ENCODE measurements around the gene CDH23.

DNA sequence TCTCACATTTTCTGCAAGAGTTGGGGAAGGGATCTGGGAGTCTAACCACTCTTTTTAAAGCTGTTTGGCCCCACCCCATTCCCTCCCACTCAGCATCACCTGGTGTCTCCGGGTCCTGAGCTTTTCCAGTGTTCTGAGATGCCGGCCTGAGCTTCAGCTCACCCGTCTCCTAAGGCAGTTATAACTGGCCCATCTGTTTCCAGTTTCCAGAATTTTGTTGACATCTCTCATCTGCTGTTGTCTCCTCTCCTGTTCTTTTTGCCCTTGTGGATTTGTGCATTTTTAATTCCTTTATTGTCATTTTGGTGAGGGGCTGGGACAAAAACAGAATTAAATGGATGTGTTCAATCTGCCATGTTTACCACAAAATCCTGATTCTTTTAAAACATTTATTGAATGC lies 162.3 kb downstream of the CDH23 start:
- TF ChIP-seq POLR2A (IDR thresholded peaks at IDR 0.05), result no peak
- TF ChIP-seq, protein P1, sequence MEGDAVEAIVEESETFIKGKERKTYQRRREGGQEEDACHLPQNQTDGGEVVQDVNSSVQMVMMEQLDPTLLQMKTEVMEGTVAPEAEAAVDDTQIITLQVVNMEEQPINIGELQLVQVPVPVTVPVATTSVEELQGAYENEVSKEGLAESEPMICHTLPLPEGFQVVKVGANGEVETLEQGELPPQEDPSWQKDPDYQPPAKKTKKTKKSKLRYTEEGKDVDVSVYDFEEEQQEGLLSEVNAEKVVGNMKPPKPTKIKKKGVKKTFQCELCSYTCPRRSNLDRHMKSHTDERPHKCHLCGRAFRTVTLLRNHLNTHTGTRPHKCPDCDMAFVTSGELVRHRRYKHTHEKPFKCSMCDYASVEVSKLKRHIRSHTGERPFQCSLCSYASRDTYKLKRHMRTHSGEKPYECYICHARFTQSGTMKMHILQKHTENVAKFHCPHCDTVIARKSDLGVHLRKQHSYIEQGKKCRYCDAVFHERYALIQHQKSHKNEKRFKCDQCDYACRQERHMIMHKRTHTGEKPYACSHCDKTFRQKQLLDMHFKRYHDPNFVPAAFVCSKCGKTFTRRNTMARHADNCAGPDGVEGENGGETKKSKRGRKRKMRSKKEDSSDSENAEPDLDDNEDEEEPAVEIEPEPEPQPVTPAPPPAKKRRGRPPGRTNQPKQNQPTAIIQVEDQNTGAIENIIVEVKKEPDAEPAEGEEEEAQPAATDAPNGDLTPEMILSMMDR (IDR thresholded peaks at IDR 0.05), result no peak
- TF ChIP-seq POLR2AphosphoS5 (IDR thresholded peaks at IDR 0.05), result no peak
